OCI-LY3 (cell line): ENCODE measurements around the gene MS4A7.

Experiments
- CTCF ChIP-seq: fragments of 200-600, 300-600 bp; sonication (generic); IDR thresholded peaks from 2 replicates; pipeline ENCODE4 v1.5.1; 2014; ENCODE audit warnings: antibody characterized with exemption, low read length, low read depth
- EZH2phosphoT487 ChIP-seq: fragments of 200-600 bp; shearing (Covaris generic); IDR thresholded peaks from 2 replicates; pipeline ENCODE4 v1.6.1; 2018; ENCODE audit warnings: antibody characterized with exemption, mixed run types, low read depth

GRCh38 chr11:60422609-60423008 lies 44.3 kb downstream of the MS4A7 start:
- TF ChIP-seq CTCF (no peak), EZH2phosphoT487 (no peak)
